Naive thymus-derived CD4-positive, alpha-beta T cell (primary cell): ENCODE data around the gene ABHD2. TPM values are rescaled to one million over a fixed set of nuclear protein-coding genes. Genes with fewer than 3 reads are reported as not detected.

Source experiments
- ATAC-seq: fragments of 150-1000 bp; cut with Tn5 transposase; 2 replicates; pipeline ENCODE4 v1.10.0; 2021; ENCODE audit warnings: mild to moderate bottlenecking, moderate library complexity
- CTCF ChIA-PET: fragments of 350-600 bp; sonication (Branson Sonifier 250); formaldehyde crosslinking; loops from one replicate; lab custom pipeline; 2021; ENCODE audit warnings: antibody characterized with exemption; lab: Charles Lee
- POLR2A ChIA-PET: fragments of 350-600 bp; sonication (Branson Sonifier 250); formaldehyde crosslinking; loops from one replicate; lab custom pipeline; 2021; ENCODE audit warnings: antibody characterized with exemption, inconsistent platforms; lab: Charles Lee
- DNase-seq, 9 donors: peaks; one replicate each; pipeline versions ENCODE4 v3.0.0 to v3.0.0-alpha.2; 2020 to 2022; ENCODE audit warnings: mixed read lengths in 1 of 9
- H3K27ac ChIP-seq: one replicate; pipeline ENCODE4 v1.7.0; 2013; ENCODE audit warnings: mild to moderate bottlenecking, low read depth, low read length, moderate library complexity
- H3K27me3 ChIP-seq, 2 donors: one replicate each; pipeline ENCODE4 v1.7.0; 2013; ENCODE audit warnings: low read length in 2 of 2, mild to moderate bottlenecking in 2 of 2, moderate library complexity in 2 of 2; ENCODE audit not compliant: control insufficient read depth in 2 of 2, insufficient read depth in 2 of 2
- H3K36me3 ChIP-seq, 3 experiments: 1 replicate in 2 of 3; 2 replicates in 1 of 3; pipeline ENCODE4 v1.7.0; 2013; ENCODE audit warnings: low read length in 3 of 3, mild to moderate bottlenecking in 3 of 3, moderate library complexity in 1 of 3; ENCODE audit not compliant: insufficient read depth in 3 of 3, control insufficient read depth in 2 of 3
- H3K4me1 ChIP-seq, 2 donors: one replicate each; pipeline ENCODE4 v1.7.0; 2013; ENCODE audit warnings: low read length in 2 of 2, mild to moderate bottlenecking in 2 of 2, moderate library complexity in 1 of 2; ENCODE audit not compliant: control insufficient read depth in 2 of 2, insufficient read depth in 2 of 2
- H3K4me3 ChIP-seq: 2 replicates; pipeline ENCODE4 v1.7.0; 2013; ENCODE audit warnings: mild to moderate bottlenecking, low read length
- H3K9me3 ChIP-seq, 3 experiments: 1 replicate in 2 of 3; 2 replicates in 1 of 3; pipeline ENCODE4 v1.7.0; 2013; ENCODE audit warnings: low read length in 3 of 3; ENCODE audit not compliant: control insufficient read depth in 2 of 3
- H3K27ac Mint-ChIP-seq, 9 donors: one replicate each; pipeline ENCODE4 v1.8.0; 2020 to 2022; ENCODE audit warnings: mixed read lengths in 9 of 9, mild to moderate bottlenecking in 8 of 9, moderate library complexity in 5 of 9, inconsistent platforms in 2 of 9
- H3K27me3 Mint-ChIP-seq, 5 donors: one replicate each; pipeline ENCODE4 v1.8.0; 2021 to 2022; ENCODE audit warnings: mixed read lengths in 5 of 5, mild to moderate bottlenecking in 1 of 5
- H3K36me3 Mint-ChIP-seq, 5 donors: one replicate each; pipeline ENCODE4 v1.8.0; 2020 to 2022; ENCODE audit warnings: mixed read lengths in 5 of 5, mild to moderate bottlenecking in 3 of 5, inconsistent platforms in 1 of 5
- H3K4me1 Mint-ChIP-seq, 7 donors: one replicate each; pipeline ENCODE4 v1.8.0; 2020 to 2022; ENCODE audit warnings: mixed read lengths in 7 of 7, mild to moderate bottlenecking in 3 of 7, inconsistent platforms in 1 of 7
- H3K4me3 Mint-ChIP-seq, 10 donors: one replicate each; pipeline ENCODE4 v1.8.0; 2020 to 2022; ENCODE audit warnings: mild to moderate bottlenecking in 10 of 10, mixed read lengths in 10 of 10, moderate library complexity in 6 of 10, inconsistent platforms in 2 of 10
- H3K9me3 Mint-ChIP-seq, 11 donors: one replicate each; pipeline ENCODE4 v1.8.0; 2020 to 2022; ENCODE audit warnings: mixed read lengths in 11 of 11, mild to moderate bottlenecking in 4 of 11, inconsistent platforms in 1 of 11, moderate library complexity in 1 of 11
- intact Hi-C, 2 donors: fragments of 100-400 bp; cut with micrococcal nuclease; formaldehyde crosslinking; loops; one replicate each; pipeline ENCODE4 v1.15.1; 2023
- polyA plus RNA-seq, 2 donors: library from polyadenylated mRNA; unstranded; fragments of 300-500 nt; fragmentation: Illumina TruSeq; gene quantifications; one replicate each; pipeline ENCODE4 v1.2.3, GENCODE V29; 2021
- total RNA-seq, 6 experiments: library from RNA in 5 of 6; stranded (reverse) in 5 of 6; gene quantifications; 1 replicate in 5 of 6; 2 replicates in 1 of 6; pipeline ENCODE4 v1.2.3 and lab custom pipeline; 2021 to 2026

Gene ABHD2
- total and polyA plus RNA-seq, 7 experiments from 2014 or later, result 19.4 to 85.0 (median 63.6) TPM

GRCh38 chr15:89091627-89092220 is 3.5 kb downstream of the ABHD2 start:
- H3K4me3 ChIP-seq, result peak overlapping the region; percentile 46

DNA sequence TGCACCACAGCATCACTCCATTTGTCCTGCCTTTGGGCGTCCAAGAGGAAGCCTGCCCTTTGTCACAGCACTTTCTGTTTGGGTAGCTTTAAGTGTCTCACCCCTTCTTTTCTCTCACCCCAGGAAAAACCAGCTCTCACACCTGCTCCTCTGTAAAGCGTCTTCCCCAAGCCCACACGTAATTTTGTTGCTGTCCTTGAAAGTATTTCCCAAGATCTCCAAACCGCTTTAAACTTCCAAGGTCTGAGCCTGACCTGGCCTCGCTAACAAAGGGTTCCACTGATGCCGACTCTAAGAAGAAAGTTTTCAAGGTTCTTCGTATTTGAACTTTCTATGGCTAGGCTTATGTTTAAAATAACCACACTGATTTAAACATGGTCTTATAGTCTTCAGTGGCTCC is 5.3 kb downstream of the ABHD2 start:
- H3K9me3 Mint-ChIP-seq, result no peaks in the 10 kb centered on the region
- peaks cover 0 to 1% (median 0%) of the 10 kb centered on the region in 3 experiments for H3K36me3 ChIP-seq
- no peak overlapping the region for H3K4me3 ChIP-seq
- no peak for ATAC-seq
- no peaks in the 10 kb centered on the region for H3K9me3 ChIP-seq
- no peak overlapping the region for H3K27ac ChIP-seq
- H3K27me3 ChIP-seq, result no peaks in the 10 kb centered on the region
- H3K4me1 ChIP-seq, result peaks cover 17 to 22% of the 10 kb centered on the region in 2 donors
- peaks cover 7 to 36% (median 19%) of the 10 kb centered on the region in 5 donors for H3K36me3 Mint-ChIP-seq
- H3K4me1 Mint-ChIP-seq, result peaks cover 40 to 75% (median 61%) of the 10 kb centered on the region in 7 donors
- no peaks in the 10 kb centered on the region for H3K27me3 Mint-ChIP-seq
- ChIA-PET POLR2A (interaction anchor here (0.9 kb wide), 1 partner anchor 45 kb away, joined by 3 read pairs; no protein-coding TSS in a partner anchor), CTCF (no interaction called here)
- H3K27ac Mint-ChIP-seq, result peak overlapping the region in 3 of 9 donors; percentile 8 to 66 (median 55)
- intact Hi-C loops, result loop anchor here in 1 of 2 donors (5.0 kb wide), 1 partner anchor 36 kb away; no protein-coding TSS in a partner anchor
- H3K4me3 Mint-ChIP-seq, result peak overlapping the region in 4 of 10 donors; percentile 1 to 49 (median 18)
- no peak for DNase-seq

More at GRCh38 chr15:89091627-89092220, 3.5 kb downstream of the ABHD2 start:
- Mint-ChIP-seq H3K27ac (peak overlapping the region in 8 of 9 donors; percentile 92 to 100 (median 98)), H3K4me3 (peak overlapping the region in 1 of 10 donors; percentile 90), H3K9me3 (no peaks in the 10 kb centered on the region), H3K36me3 (peaks cover 7 to 30% (median 14%) of the 10 kb centered on the region in 5 donors), H3K27me3 (no peaks in the 10 kb centered on the region), H3K4me1 (peaks cover 36 to 61% (median 52%) of the 10 kb centered on the region in 7 donors)
- Histone ChIP-seq H3K27me3 (no peaks in the 10 kb centered on the region), H3K27ac (peak overlapping the region; percentile 79), H3K9me3 (no peaks in the 10 kb centered on the region), H3K36me3 (peaks cover 0 to 4% (median 0%) of the 10 kb centered on the region in 3 experiments), H3K4me1 (peaks cover 26 to 29% of the 10 kb centered on the region in 2 donors)
- intact Hi-C loops, result loop anchor here in 1 of 2 donors (5.0 kb wide), 1 partner anchor 34 kb away; no protein-coding TSS in a partner anchor
- ChIA-PET CTCF (interaction anchor here (0.7 to 1.3 kb wide), 8 partner anchors 9 to 189 kb away, joined by 3 to 4 read pairs (median 3); no protein-coding TSS in a partner anchor), POLR2A (interaction anchor here (0.5 to 2.5 kb wide), 5 partner anchors 8 to 66 kb away, joined by 3 to 11 read pairs (median 3); no protein-coding TSS in a partner anchor)
- ATAC-seq (no peak), DNase-seq (no peak)

- Mint-ChIP-seq H3K27me3 (no peaks in the 10 kb centered on the region), H3K36me3 (peaks cover 10 to 36% (median 19%) of the 10 kb centered on the region in 5 donors), H3K27ac (no peak overlapping the region), H3K4me1 (peaks cover 33 to 70% (median 54%) of the 10 kb centered on the region in 7 donors), H3K4me3 (no peak overlapping the region), H3K9me3 (no peaks in the 10 kb centered on the region)
- no peak overlapping the region for H3K27ac ChIP-seq
- H3K36me3 ChIP-seq, result no peaks in the 10 kb centered on the region
- no peaks in the 10 kb centered on the region for H3K27me3 ChIP-seq
- intact Hi-C loops, result no loop called here
- no peak for DNase-seq
- no peaks in the 10 kb centered on the region for H3K9me3 ChIP-seq
- no peak for ATAC-seq
- CTCF ChIA-PET, result no interaction called here
- POLR2A ChIA-PET, result interaction anchor here (0.6 kb wide), 2 partner anchors 11 to 13 kb away, joined by 3 to 4 read pairs; no protein-coding TSS in a partner anchor
- H3K4me3 ChIP-seq, result no peak overlapping the region
- H3K4me1 ChIP-seq, result peaks cover 9 to 10% of the 10 kb centered on the region in 2 donors
These were observed 6.8 kb downstream of the ABHD2 start for GRCh38 chr15:89095073-89095472.

DNA sequence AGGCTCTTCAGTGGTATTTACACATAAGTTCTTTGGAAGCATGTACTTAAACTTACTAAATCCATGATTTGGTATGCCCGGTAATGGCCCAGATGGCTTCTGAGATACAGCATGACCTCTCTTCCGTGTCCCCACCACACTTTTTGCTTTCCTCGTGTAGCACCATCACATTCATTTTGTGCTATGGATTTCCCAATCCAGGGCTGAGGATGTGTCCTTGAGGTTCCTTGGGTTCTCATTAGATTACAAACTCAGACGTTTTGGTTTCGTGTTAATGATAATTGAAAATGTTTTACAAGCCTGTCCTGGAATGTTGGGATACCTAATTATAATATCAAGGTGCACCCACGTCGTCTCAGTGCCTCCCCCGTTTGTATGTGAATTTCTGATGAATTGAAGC is 7.3 kb downstream of the ABHD2 start:
- no peak overlapping the region for H3K4me3 ChIP-seq
- Mint-ChIP-seq H3K9me3 (no peaks in the 10 kb centered on the region), H3K4me3 (peak overlapping the region in 1 of 10 donors; percentile 1), H3K27me3 (no peaks in the 10 kb centered on the region), H3K4me1 (peaks cover 31 to 65% (median 52%) of the 10 kb centered on the region in 7 donors), H3K27ac (no peak overlapping the region), H3K36me3 (peaks cover 10 to 36% (median 19%) of the 10 kb centered on the region in 5 donors)
- DNase-seq, result no peak
- no peaks in the 10 kb centered on the region for H3K9me3 ChIP-seq
- ChIA-PET CTCF (no interaction called here), POLR2A (no interaction called here)
- peaks cover 8% of the 10 kb centered on the region in 2 donors for H3K4me1 ChIP-seq
- H3K27me3 ChIP-seq, result no peaks in the 10 kb centered on the region
- intact Hi-C loops, result no loop called here
- no peak for ATAC-seq
- no peaks in the 10 kb centered on the region for H3K36me3 ChIP-seq
- no peak overlapping the region for H3K27ac ChIP-seq

DNA sequence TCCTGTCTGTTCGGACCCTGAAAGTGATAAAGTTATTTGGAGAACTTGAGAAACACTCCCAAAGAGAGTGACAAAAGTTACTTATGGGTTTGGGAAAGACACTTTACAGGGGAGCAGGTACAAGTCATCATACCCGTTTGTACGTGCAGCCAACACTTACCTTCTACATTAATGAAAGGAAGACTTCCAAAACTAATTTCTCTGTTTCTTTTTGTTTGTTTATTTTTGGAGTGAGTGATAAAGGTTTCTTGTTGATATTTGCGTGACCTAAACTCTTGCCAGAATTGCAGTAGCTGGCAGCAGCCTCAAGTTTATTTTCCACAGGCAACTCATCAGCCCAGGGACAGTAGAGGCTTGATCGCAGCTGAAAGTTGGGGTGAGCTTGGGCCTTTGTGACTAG is 8.4 kb downstream of the ABHD2 start:
- Histone ChIP-seq H3K27ac (no peak overlapping the region), H3K9me3 (no peaks in the 10 kb centered on the region), H3K27me3 (no peaks in the 10 kb centered on the region), H3K36me3 (no peaks in the 10 kb centered on the region), H3K4me3 (no peak overlapping the region), H3K4me1 (peaks cover 3 to 5% of the 10 kb centered on the region in 2 donors)
- Mint-ChIP-seq H3K4me3 (no peak overlapping the region), H3K27me3 (no peaks in the 10 kb centered on the region), H3K4me1 (peaks cover 27 to 63% (median 51%) of the 10 kb centered on the region in 7 donors), H3K9me3 (no peaks in the 10 kb centered on the region), H3K27ac (no peak overlapping the region), H3K36me3 (peaks cover 10 to 36% (median 19%) of the 10 kb centered on the region in 5 donors)
- POLR2A ChIA-PET, result interaction anchor here (0.6 to 2.2 kb wide), 3 partner anchors 8 to 469 kb away, joined by 3 to 11 read pairs (median 5); partner anchors contain the start of gene ABHD2
- DNase-seq (no peak), ATAC-seq (no peak)
- intact Hi-C loops, result no loop called here
- CTCF ChIA-PET, result interaction anchor here (0.6 to 1.8 kb wide), 5 partner anchors 14 to 801 kb away, joined by 3 to 5 read pairs (median 3); no protein-coding TSS in a partner anchor

DNA sequence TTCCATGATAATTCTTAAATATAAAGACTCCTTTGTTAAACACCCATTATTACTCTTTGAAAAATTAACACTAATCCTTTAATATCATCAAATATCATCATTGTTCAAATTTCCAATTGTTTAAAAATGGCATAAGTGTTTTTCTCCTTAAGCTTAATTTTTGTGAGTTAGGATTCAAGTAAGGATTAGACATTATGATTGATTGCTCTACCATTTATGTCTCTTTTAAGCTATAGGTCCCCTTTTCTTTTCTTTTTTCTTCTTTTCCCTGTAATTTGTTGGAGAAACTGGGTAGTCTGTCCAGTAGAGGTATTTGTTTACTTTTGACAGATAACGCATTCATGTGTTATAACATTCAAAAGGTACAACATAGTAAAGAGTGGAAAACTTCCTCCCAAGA is 9.1 kb downstream of the ABHD2 start:
- H3K4me1 Mint-ChIP-seq, result peaks cover 22 to 63% (median 52%) of the 10 kb centered on the region in 7 donors

More for the DNA sequence above, 9.1 kb downstream of the ABHD2 start:
- no peak overlapping the region for H3K27ac ChIP-seq
- no peaks in the 10 kb centered on the region for H3K4me1 ChIP-seq
- H3K27me3 Mint-ChIP-seq, result no peaks in the 10 kb centered on the region
- peak overlapping the region in 1 of 10 donors; percentile 5 for H3K4me3 Mint-ChIP-seq
- peaks cover 10 to 38% (median 19%) of the 10 kb centered on the region in 5 donors for H3K36me3 Mint-ChIP-seq
- H3K9me3 Mint-ChIP-seq, result no peaks in the 10 kb centered on the region
- H3K27me3 ChIP-seq, result no peaks in the 10 kb centered on the region
- intact Hi-C loops, result no loop called here
- no peak overlapping the region for H3K27ac Mint-ChIP-seq
- ChIA-PET POLR2A (interaction anchor here (0.6 to 2.2 kb wide), 2 partner anchors 9 to 470 kb away, joined by 5 to 11 read pairs; partner anchors contain the start of gene ABHD2), CTCF (interaction anchor here (0.8 to 1.8 kb wide), 4 partner anchors 13 to 81 kb away, joined by 3 to 5 read pairs (median 3); no protein-coding TSS in a partner anchor)
- H3K4me3 ChIP-seq, result no peak overlapping the region
- H3K36me3 ChIP-seq, result peaks cover 0 to 4% (median 0%) of the 10 kb centered on the region in 3 experiments
- DNase-seq (no peak), ATAC-seq (no peak)
- H3K9me3 ChIP-seq, result no peaks in the 10 kb centered on the region
